H9 (cell line): Measurements from ENCODE around the gene ABCG8. TPM values are rescaled to one million over a fixed set of nuclear protein-coding genes. Genes with fewer than 3 reads are reported as not detected.

Source experiments
- DNase-seq: peaks from one replicate; pipeline ENCODE4 v3.0.0-alpha.2; 2017
- H2AFZ ChIP-seq: one replicate; pipeline ENCODE4 v1.6.1; 2013; ENCODE audit warnings: mild to moderate bottlenecking, low read length, control low read depth, moderate library complexity
- H2AK5ac ChIP-seq: 2 replicates; pipeline ENCODE4 v1.6.1; 2013; ENCODE audit warnings: low read length, control low read depth, mixed read lengths; ENCODE audit not compliant: insufficient read length
- H2BK120ac ChIP-seq: one replicate; pipeline ENCODE4 v1.6.1; 2013; ENCODE audit warnings: low read depth, mild to moderate bottlenecking, low read length, control low read depth, inconsistent platforms; ENCODE audit not compliant: poor library complexity, severe bottlenecking
- H2BK12ac ChIP-seq: 2 replicates; pipeline ENCODE4 v1.6.1; 2013; ENCODE audit warnings: low read length, control low read depth, mixed read lengths, low read depth; ENCODE audit not compliant: insufficient read length
- H2BK15ac ChIP-seq: 2 replicates; pipeline ENCODE4 v1.6.1; 2013; ENCODE audit warnings: low read depth, low read length, control low read depth
- H2BK20ac ChIP-seq: one replicate; pipeline ENCODE4 v1.6.1; 2013; ENCODE audit warnings: low read depth, mild to moderate bottlenecking, low read length, control low read depth, inconsistent platforms; ENCODE audit not compliant: poor library complexity, severe bottlenecking
- H2BK5ac ChIP-seq: 2 replicates; pipeline ENCODE4 v1.6.1; 2013; ENCODE audit warnings: low read length, control low read depth, mixed read lengths; ENCODE audit not compliant: insufficient read length
- H3K14ac ChIP-seq: 2 replicates; pipeline ENCODE4 v1.6.1; 2013; ENCODE audit warnings: low read length, control low read depth; ENCODE audit not compliant: insufficient read depth
- H3K18ac ChIP-seq: 2 replicates; pipeline ENCODE4 v1.6.1; 2013; ENCODE audit warnings: low read depth, mild to moderate bottlenecking, mixed read lengths, low read length, control low read depth; ENCODE audit not compliant: insufficient read length
- H3K23ac ChIP-seq: 2 replicates; pipeline ENCODE4 v1.6.1; 2013; ENCODE audit warnings: low read length, control low read depth, mixed read lengths, low read depth; ENCODE audit not compliant: insufficient read length
- H3K23me2 ChIP-seq: 2 replicates; pipeline ENCODE4 v1.6.1; 2013; ENCODE audit warnings: low read depth, mild to moderate bottlenecking, mixed read lengths, low read length, control low read depth; ENCODE audit not compliant: insufficient read length, poor library complexity, severe bottlenecking
- H3K27ac ChIP-seq: 2 replicates; pipeline ENCODE4 v1.5.1; 2013; ENCODE audit warnings: low read length, control low read depth, mixed read lengths, low read depth; ENCODE audit not compliant: insufficient read length
- H3K27me3 ChIP-seq: 2 replicates; pipeline ENCODE4 v1.6.1; 2013; ENCODE audit warnings: low read length, control low read depth, inconsistent platforms; ENCODE audit not compliant: insufficient read depth
- H3K4ac ChIP-seq: 2 replicates; pipeline ENCODE4 v1.6.1; 2013; ENCODE audit warnings: low read depth, mild to moderate bottlenecking, control low read depth, inconsistent platforms, low read length, moderate library complexity
- H3K4me1 ChIP-seq: 2 replicates; pipeline ENCODE4 v1.6.1; 2013; ENCODE audit warnings: low read length, control low read depth, inconsistent platforms; ENCODE audit not compliant: insufficient read depth
- H3K4me2 ChIP-seq: 2 replicates; pipeline ENCODE4 v1.6.1; 2013; ENCODE audit warnings: low read length, control low read depth, mixed read lengths; ENCODE audit not compliant: insufficient read length, insufficient read depth
- H3K56ac ChIP-seq: 2 replicates; pipeline ENCODE4 v1.6.1; 2013; ENCODE audit warnings: low read depth, mild to moderate bottlenecking, mixed read lengths, low read length, control low read depth; ENCODE audit not compliant: insufficient read length
- H3K79me1 ChIP-seq: 2 replicates; pipeline ENCODE4 v1.6.1; 2013; ENCODE audit warnings: low read depth, mild to moderate bottlenecking, moderate library complexity, low read length, control low read depth, inconsistent platforms; ENCODE audit not compliant: insufficient read depth, poor library complexity, severe bottlenecking
- H3K79me2 ChIP-seq: 2 replicates; pipeline ENCODE4 v1.6.1; 2013; ENCODE audit warnings: low read length, control low read depth, inconsistent platforms; ENCODE audit not compliant: insufficient read depth
- H3K9ac ChIP-seq: 2 replicates; pipeline ENCODE4 v1.6.1; 2013; ENCODE audit warnings: low read length, control low read depth, mixed read lengths; ENCODE audit not compliant: insufficient read length; ENCODE audit errors: extremely low read depth
- H3K9me3 ChIP-seq: one replicate; pipeline ENCODE4 v1.6.1; 2013; ENCODE audit warnings: low read depth, low read length, inconsistent platforms; ENCODE audit not compliant: control insufficient read depth
- H3T11ph ChIP-seq: one replicate; pipeline ENCODE4 v1.6.1; 2013; ENCODE audit warnings: mild to moderate bottlenecking, low read length, control low read depth, inconsistent platforms
- H4K20me1 ChIP-seq: one replicate; pipeline ENCODE4 v1.6.1; 2013; ENCODE audit not compliant: control insufficient read depth, insufficient read length, insufficient read depth
- H4K5ac ChIP-seq: 2 replicates; pipeline ENCODE4 v1.6.1; 2013; ENCODE audit warnings: low read depth, mild to moderate bottlenecking, mixed read lengths, low read length, control low read depth; ENCODE audit not compliant: insufficient read length
- H4K8ac ChIP-seq: replicated peaks from 2 replicates; pipeline ENCODE4 v1.6.1; 2013; ENCODE audit warnings: low read length, control low read depth, mixed read lengths, low read depth; ENCODE audit not compliant: insufficient read length
- H4K91ac ChIP-seq: 2 replicates; pipeline ENCODE4 v1.6.1; 2013; ENCODE audit warnings: low read depth, mild to moderate bottlenecking, moderate library complexity, mixed read lengths, low read length, control low read depth; ENCODE audit not compliant: insufficient read length
- H3K27ac Mint-ChIP-seq, 3 experiments: 2 replicates in 2 of 3; 3 replicates in 1 of 3; pipeline ENCODE4 v1.8.0; 2020 to 2021; ENCODE audit warnings: mixed read lengths in 3 of 3, mild to moderate bottlenecking in 1 of 3, moderate library complexity in 1 of 3
- H3K27me3 Mint-ChIP-seq: 2 replicates; pipeline ENCODE4 v1.8.0; 2021; ENCODE audit warnings: low read depth, mild to moderate bottlenecking, moderate library complexity, mixed read lengths
- H3K36me3 Mint-ChIP-seq, 3 experiments: 2 replicates in 2 of 3; 3 replicates in 1 of 3; pipeline ENCODE4 v1.8.0; 2020 to 2021; ENCODE audit warnings: low read depth in 3 of 3, mixed read lengths in 3 of 3; ENCODE audit not compliant: insufficient read depth in 1 of 3
- H3K4me1 Mint-ChIP-seq, 2 experiments: 2 replicates each; pipeline ENCODE4 v1.8.0; 2020; ENCODE audit warnings: mixed read lengths in 2 of 2
- H3K4me3 Mint-ChIP-seq, 2 experiments: 2 replicates in 1 of 2; 3 replicates in 1 of 2; pipeline ENCODE4 v1.8.0; 2020 to 2021; ENCODE audit warnings: mild to moderate bottlenecking in 2 of 2, mixed read lengths in 2 of 2, moderate library complexity in 1 of 2
- H3K9me3 Mint-ChIP-seq, 2 experiments: 2 replicates in 1 of 2; 3 replicates in 1 of 2; pipeline ENCODE4 v1.8.0; 2020; ENCODE audit warnings: mild to moderate bottlenecking in 2 of 2, mixed read lengths in 2 of 2, moderate library complexity in 1 of 2
- WGBS: extraction: QIAGEN DNeasy Blood & Tissue Kit; methylation state at CpG from one replicate; pipeline ENCODE4 v1.1.7; 2013; ENCODE audit warnings: missing lambda C conversion rate, low lambda C conversion rate, mixed read lengths; ENCODE audit not compliant: insufficient read length; ENCODE audit errors: extremely low coverage; 5-methylcytosine and 5-hydroxymethylcytosine counted together
- total RNA-seq: library from RNA; stranded (reverse); gene quantifications from 2 replicates; pipeline ENCODE4 v1.2.1, GENCODE V29; 2021
- TF ChIP-seq, protein P1 (sequence below): fragments of 200-600 bp; sonication (generic); conservative IDR thresholded peaks from 3 replicates; pipeline ENCODE4 v1.8.0; 2021; ENCODE audit warnings: antibody characterized with exemption, mild to moderate bottlenecking

Gene ABCG8
- total RNA-seq, 1 experiment from 2014 or later: not detected

DNA sequence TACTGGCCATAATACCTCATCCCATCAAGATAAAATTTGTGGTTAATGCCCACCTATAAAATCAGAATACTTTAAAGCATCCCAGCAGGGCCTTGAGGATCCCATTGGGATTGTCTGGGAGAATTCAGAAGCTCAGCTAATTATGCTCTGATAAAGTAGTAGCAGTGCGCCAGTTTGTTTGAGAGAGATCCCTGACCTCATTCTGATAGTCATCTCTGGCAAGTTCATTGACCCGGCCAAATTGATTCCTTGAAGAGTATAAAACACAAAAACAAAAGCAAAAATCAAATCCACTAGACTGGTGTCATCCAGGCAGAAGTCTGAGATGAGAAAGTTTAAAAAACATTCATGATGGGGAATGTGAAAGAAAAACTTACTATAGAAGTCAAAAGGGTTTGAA, 14.3 kb upstream of the ABCG8 start:
- H3K23ac ChIP-seq: no peak overlapping the region
- no peak overlapping the region for H3K27ac ChIP-seq
- no peak overlapping the region for H2AFZ ChIP-seq
- no peaks in the 10 kb centered on the region for H3K79me2 ChIP-seq
- H3K27me3 ChIP-seq: no peaks in the 10 kb centered on the region
- H3K4me1 ChIP-seq: no peaks in the 10 kb centered on the region
- H4K5ac ChIP-seq: no peak overlapping the region
- no peak for DNase-seq
- no peak overlapping the region for H3K14ac ChIP-seq
- no peaks in the 10 kb centered on the region for H3K9me3 Mint-ChIP-seq
- TF ChIP-seq, protein P1, sequence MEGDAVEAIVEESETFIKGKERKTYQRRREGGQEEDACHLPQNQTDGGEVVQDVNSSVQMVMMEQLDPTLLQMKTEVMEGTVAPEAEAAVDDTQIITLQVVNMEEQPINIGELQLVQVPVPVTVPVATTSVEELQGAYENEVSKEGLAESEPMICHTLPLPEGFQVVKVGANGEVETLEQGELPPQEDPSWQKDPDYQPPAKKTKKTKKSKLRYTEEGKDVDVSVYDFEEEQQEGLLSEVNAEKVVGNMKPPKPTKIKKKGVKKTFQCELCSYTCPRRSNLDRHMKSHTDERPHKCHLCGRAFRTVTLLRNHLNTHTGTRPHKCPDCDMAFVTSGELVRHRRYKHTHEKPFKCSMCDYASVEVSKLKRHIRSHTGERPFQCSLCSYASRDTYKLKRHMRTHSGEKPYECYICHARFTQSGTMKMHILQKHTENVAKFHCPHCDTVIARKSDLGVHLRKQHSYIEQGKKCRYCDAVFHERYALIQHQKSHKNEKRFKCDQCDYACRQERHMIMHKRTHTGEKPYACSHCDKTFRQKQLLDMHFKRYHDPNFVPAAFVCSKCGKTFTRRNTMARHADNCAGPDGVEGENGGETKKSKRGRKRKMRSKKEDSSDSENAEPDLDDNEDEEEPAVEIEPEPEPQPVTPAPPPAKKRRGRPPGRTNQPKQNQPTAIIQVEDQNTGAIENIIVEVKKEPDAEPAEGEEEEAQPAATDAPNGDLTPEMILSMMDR: no peak
- no peak overlapping the region for H2BK5ac ChIP-seq
- H2BK20ac ChIP-seq: no peak overlapping the region
- H3K4me2 ChIP-seq: no peak overlapping the region
- peaks cover 7 to 8% of the 10 kb centered on the region in 2 experiments for H3K4me1 Mint-ChIP-seq
- no peak overlapping the region for H3K4ac ChIP-seq
- H2AK5ac ChIP-seq: no peak overlapping the region
- no peaks in the 10 kb centered on the region for H3K23me2 ChIP-seq
- no peak overlapping the region for H2BK120ac ChIP-seq
- H3K9me3 ChIP-seq: no peaks in the 10 kb centered on the region
- no peaks in the 10 kb centered on the region for H3K79me1 ChIP-seq
- no peaks in the 10 kb centered on the region for H3K36me3 Mint-ChIP-seq
- no peaks in the 10 kb centered on the region for H4K20me1 ChIP-seq
- no peak overlapping the region for H3K4me3 Mint-ChIP-seq
- no peak overlapping the region for H2BK15ac ChIP-seq
- H3K18ac ChIP-seq: no peak overlapping the region
- H4K91ac ChIP-seq: no peak overlapping the region
- H3K27ac Mint-ChIP-seq: no peak overlapping the region
- H2BK12ac ChIP-seq: no peak overlapping the region
- WGBS: no CpG with 5 or more reads among the region's 2 CpGs
- H3K9ac ChIP-seq: no peak overlapping the region
- H3T11ph ChIP-seq: no peak overlapping the region
- no peak overlapping the region for H3K56ac ChIP-seq
- H3K27me3 Mint-ChIP-seq: no peaks in the 10 kb centered on the region; the same call in none of the 2 replicates
- H4K8ac ChIP-seq: no peak overlapping the region
